Kidney (tissue), 14 donors: ENCODE measurements around the gene SUMF1. TPM values are rescaled to one million over a fixed set of nuclear protein-coding genes. Genes with fewer than 3 reads are reported as not detected.

Experiments used
- DNase-seq, 5 donors: peaks; one replicate each; pipeline ENCODE4 v3.0.0-alpha.2; 2013 to 2020
- FAIRE-seq: peaks from 2 replicates; lab custom pipeline; 2012; peaks lifted over from hg19 to GRCh38; lab: Jason Lieb, UNC
- H3K27ac ChIP-seq, 2 donors: one replicate each; pipeline ENCODE4 v1.7.0; 2013; ENCODE audit warnings: low read depth in 2 of 2, low read length in 2 of 2, inconsistent platforms in 1 of 2
- H3K27me3 ChIP-seq: one replicate; pipeline ENCODE4 v1.7.1; 2013; ENCODE audit warnings: low read length, inconsistent platforms; ENCODE audit not compliant: control insufficient read depth, insufficient read depth
- H3K36me3 ChIP-seq, 3 donors: one replicate each; pipeline versions ENCODE4 v1.7.0 to v1.7.1; 2013; ENCODE audit warnings: low read length in 3 of 3, control low read depth in 1 of 3, inconsistent platforms in 1 of 3; ENCODE audit not compliant: insufficient read depth in 3 of 3, control insufficient read depth in 2 of 3
- H3K4me1 ChIP-seq, 3 donors: one replicate each; pipeline versions ENCODE4 v1.7.0 to v1.7.1; 2013; ENCODE audit warnings: low read length in 3 of 3, inconsistent platforms in 1 of 3, low read depth in 1 of 3; ENCODE audit not compliant: control insufficient read depth in 2 of 3, insufficient read depth in 2 of 3
- H3K4me3 ChIP-seq, 3 donors: one replicate each; pipeline versions ENCODE4 v1.7.0 to v1.8.1; 2013; ENCODE audit warnings: low read length in 3 of 3, control low read depth in 1 of 3, inconsistent platforms in 1 of 3
- H3K9ac ChIP-seq, 3 donors: one replicate each; pipeline versions ENCODE4 v1.7.0 to v1.7.1; 2013; ENCODE audit warnings: low read length in 3 of 3, control low read depth in 1 of 3, inconsistent platforms in 1 of 3
- H3K9me3 ChIP-seq, 3 donors: one replicate each; pipeline versions ENCODE4 v1.7.0 to v1.7.1; 2013; ENCODE audit warnings: low read length in 3 of 3, control low read depth in 1 of 3, inconsistent platforms in 1 of 3; ENCODE audit not compliant: control insufficient read depth in 2 of 3, insufficient read depth in 1 of 3
- CTCF ChIP-seq: IDR thresholded peaks from 3 replicates; pipeline ENCODE4 v1.5.1; 2012; ENCODE audit warnings: mild to moderate bottlenecking, moderate library complexity, borderline replicate concordance; ENCODE audit not compliant: insufficient read depth; ENCODE audit errors: extremely low read depth
- intact Hi-C: fragments of 100-400 bp; cut with DNase I; formaldehyde crosslinking; loops from one replicate; pipeline ENCODE4 v1.11.1; 2022
- polyA plus RNA-seq: library from polyadenylated mRNA; stranded (reverse); fragments of 350-450 nt; fragmentation: Illumina TruSeq; extraction: RNeasy Lipid Tissue Mini Kit (QIAGEN cat#74804); gene quantifications from one replicate; pipeline ENCODE4 v1.2.3, GENCODE V29; 2014; ENCODE audit warnings: low read depth, low replicate concordance; ENCODE audit not compliant: insufficient read depth
- total RNA-seq: library from RNA; stranded (reverse); fragmentation: NEBNext Ultra II Directional; extraction: Animal tissue kit (Norgen Biotek cat#: 25700); gene quantifications from one replicate; pipeline ENCODE4 v1.2.1, GENCODE V29; 2021
- donor health status: control.
- donor health status: control.
- donor health status: control.
- donor health status: control.
- donor health status: control.
- donor health status: DM: yes; HTN: yes; CAD: no.
- donor health status: Normal renal cell carcinoma (clear cell type).

The SUMF1 gene
- total and polyA plus RNA-seq, 2 donors from 2014 or later: 50.1 to 50.6 TPM

- Histone ChIP-seq H3K9ac (no peak overlapping the region), H3K36me3 (peaks cover 4 to 13% (median 7%) of the 10 kb centered on the region in 3 donors), H3K4me3 (no peak overlapping the region), H3K9me3 (no peaks in the 10 kb centered on the region), H3K27ac (no peak overlapping the region), H3K27me3 (no peaks in the 10 kb centered on the region), H3K4me1 (peaks cover 0 to 4% (median 0%) of the 10 kb centered on the region in 3 donors)
- FAIRE-seq (no peak), DNase-seq (no peak)
- TF ChIP-seq CTCF: no peak
- intact Hi-C loops: no loop called here
These were observed 53.6 kb downstream of the SUMF1 start for GRCh38 chr3:4413467-4413866.

- H3K4me3 ChIP-seq: no peak overlapping the region
- intact Hi-C loops: no loop called here
- no peaks in the 10 kb centered on the region for H3K9me3 ChIP-seq
- no peaks in the 10 kb centered on the region for H3K27me3 ChIP-seq
- H3K9ac ChIP-seq: no peak overlapping the region
- DNase-seq (no peak), FAIRE-seq (no peak)
- peaks cover 4 to 13% (median 6%) of the 10 kb centered on the region in 3 donors for H3K4me1 ChIP-seq
- H3K27ac ChIP-seq: no peak overlapping the region
- TF ChIP-seq CTCF: no peak
- peaks cover 4 to 12% (median 7%) of the 10 kb centered on the region in 3 donors for H3K36me3 ChIP-seq
These were observed 55.2 kb downstream of the SUMF1 start for GRCh38 chr3:4411833-4412232.

- intact Hi-C loops: no loop called here
- H3K4me1 ChIP-seq: peaks cover 6 to 16% (median 8%) of the 10 kb centered on the region in 3 donors
- DNase-seq (no peak), FAIRE-seq (no peak)
- H3K9ac ChIP-seq: no peak overlapping the region
- H3K27ac ChIP-seq: no peak overlapping the region
- no peaks in the 10 kb centered on the region for H3K27me3 ChIP-seq
- TF ChIP-seq CTCF: no peak
- H3K9me3 ChIP-seq: no peaks in the 10 kb centered on the region
- H3K4me3 ChIP-seq: no peak overlapping the region
- peaks cover 0 to 6% (median 2%) of the 10 kb centered on the region in 3 donors for H3K36me3 ChIP-seq
These were observed 55.8 kb downstream of the SUMF1 start for GRCh38 chr3:4411236-4411635.

GRCh38 chr3:4410606-4411005 is 56.5 kb downstream of the SUMF1 start:
- intact Hi-C loops: no loop called here
- peaks cover 0 to 3% (median 2%) of the 10 kb centered on the region in 3 donors for H3K36me3 ChIP-seq
- peaks cover 6 to 16% (median 8%) of the 10 kb centered on the region in 3 donors for H3K4me1 ChIP-seq
- no peak for DNase-seq
- no peak overlapping the region for H3K4me3 ChIP-seq
- no peaks in the 10 kb centered on the region for H3K27me3 ChIP-seq
- H3K27ac ChIP-seq: no peak overlapping the region
- no peaks in the 10 kb centered on the region for H3K9me3 ChIP-seq
- no peak for TF ChIP-seq CTCF
- FAIRE-seq: no peak
- no peak overlapping the region for H3K9ac ChIP-seq
